B cell (primary cell): ENCODE data around the gene DDX56. TPM values are rescaled to one million over a fixed set of nuclear protein-coding genes. Genes with fewer than 3 reads are reported as not detected.
"Not testable (repeated sequence)": the region's sequence is repeated elsewhere in the genome, so short reads cannot be mapped to it uniquely, and the experiment has no call there.

ENCODE experiments used
- ATAC-seq: fragments of 200-7000 bp; cut with Tn5 transposase; one replicate; pipeline ENCODE4 v1.10.0; 2021; ENCODE audit warnings: low read depth, mild to moderate bottlenecking, moderate number of reproducible peaks, moderate library complexity
- CTCF ChIA-PET: fragments of 350-600 bp; sonication (Branson Sonifier 250); formaldehyde crosslinking; loops from one replicate; lab custom pipeline; 2021; ENCODE audit warnings: antibody characterized with exemption, inconsistent platforms; lab: Charles Lee
- POLR2A ChIA-PET: fragments of 350-600 bp; sonication (Branson Sonifier 250); formaldehyde crosslinking; loops from one replicate; lab custom pipeline; 2021; ENCODE audit warnings: antibody characterized with exemption; lab: Charles Lee
- DNase-seq: peaks from one replicate; pipeline ENCODE4 v3.0.0; 2013
- H2AFZ ChIP-seq: 2 replicates; pipeline ENCODE4 v1.6.1; 2012; ENCODE audit warnings: mild to moderate bottlenecking, low read depth, low read length; ENCODE audit not compliant: insufficient read depth, poor library complexity, severe bottlenecking
- H3K27ac ChIP-seq, 2 donors: 1 replicate in 1 of 2; 2 replicates in 1 of 2; pipeline ENCODE4 v1.5.1; 2012 to 2013; ENCODE audit warnings: low read length in 2 of 2, mild to moderate bottlenecking in 2 of 2, moderate library complexity in 1 of 2
- H3K27me3 ChIP-seq, 4 experiments: fragments of 200-600 bp in 1 of 4; sonication (generic) in 1 of 4; replicated peaks in 1 of 4; 1 replicate in 2 of 4; 2 replicates in 2 of 4; pipeline versions ENCODE4 v1.6.1 to v1.7.0; 2013 to 2016; ENCODE audit warnings: low read length in 3 of 4, mild to moderate bottlenecking in 2 of 4, mixed read lengths in 1 of 4, moderate library complexity in 1 of 4; ENCODE audit not compliant: insufficient read depth in 4 of 4, control insufficient read depth in 3 of 4; ENCODE audit errors: control extremely low read depth in 1 of 4
- H3K36me3 ChIP-seq, 2 experiments: replicated peaks in 1 of 2; 1 replicate in 1 of 2; 2 replicates in 1 of 2; pipeline versions ENCODE4 v1.6.1 to v1.7.1; 2013; ENCODE audit warnings: low read length in 1 of 2; ENCODE audit not compliant: insufficient read depth in 2 of 2, control insufficient read depth in 1 of 2; ENCODE audit errors: control extremely low read depth in 1 of 2, extremely low read depth in 1 of 2
- H3K4me1 ChIP-seq, 2 donors: fragments of 200-600 bp in 1 of 2; sonication (generic) in 1 of 2; 1 replicate in 1 of 2; 2 replicates in 1 of 2; pipeline versions ENCODE4 v1.5.1 to v1.6.1; 2013 to 2017; ENCODE audit warnings: low read length in 2 of 2; ENCODE audit not compliant: control insufficient read depth in 2 of 2, insufficient read depth in 2 of 2
- H3K4me2 ChIP-seq: replicated peaks from 2 replicates; pipeline ENCODE3; 2012; ENCODE audit warnings: mild to moderate bottlenecking, low read depth, low read length; ENCODE audit not compliant: poor library complexity, severe bottlenecking
- H3K4me3 ChIP-seq, 5 experiments: fragments of 200-600 bp in 1 of 5; sonication (generic) in 1 of 5; 1 replicate in 3 of 5; 2 replicates in 2 of 5; pipeline versions ENCODE4 v1.5.1 to v1.7.0; 2011 to 2016; ENCODE audit warnings: low read length in 4 of 5, mild to moderate bottlenecking in 4 of 5, low read depth in 2 of 5, control low read depth in 1 of 5, moderate library complexity in 1 of 5; ENCODE audit not compliant: insufficient read depth in 1 of 5; ENCODE audit errors: control extremely low read depth in 1 of 5, extremely low read depth in 1 of 5
- H3K79me2 ChIP-seq: fragments of 200-600 bp; sonication (generic); one replicate; pipeline ENCODE4 v1.6.0; 2016; ENCODE audit warnings: low read length; ENCODE audit not compliant: control insufficient read depth, insufficient read depth
- H3K9ac ChIP-seq: fragments of 200-600 bp; sonication (generic); 2 replicates; pipeline ENCODE4 v1.6.1; 2017; ENCODE audit warnings: mild to moderate bottlenecking, low read length, moderate library complexity
- H3K9me3 ChIP-seq, 3 donors: one replicate each; pipeline versions ENCODE4 v1.6.1 to v1.7.1; 2013; ENCODE audit warnings: low read length in 2 of 3; ENCODE audit not compliant: control insufficient read depth in 2 of 3, insufficient read depth in 1 of 3; ENCODE audit errors: control extremely low read depth in 1 of 3
- H4K20me1 ChIP-seq: 2 replicates; pipeline ENCODE4 v1.6.0; 2012; ENCODE audit warnings: mild to moderate bottlenecking, low read length; ENCODE audit not compliant: insufficient read depth, control insufficient read depth, poor library complexity, severe bottlenecking
- H3K27ac Mint-ChIP-seq: one replicate; pipeline ENCODE4 v1.8.0; 2021; ENCODE audit warnings: mixed read lengths
- H3K27me3 Mint-ChIP-seq: one replicate; pipeline ENCODE4 v1.8.0; 2021; ENCODE audit warnings: mixed read lengths
- H3K4me1 Mint-ChIP-seq: one replicate; pipeline ENCODE4 v1.8.0; 2021; ENCODE audit warnings: mixed read lengths
- H3K4me3 Mint-ChIP-seq: one replicate; pipeline ENCODE4 v1.8.0; 2021; ENCODE audit warnings: mixed read lengths
- H3K9me3 Mint-ChIP-seq: one replicate; pipeline ENCODE4 v1.8.0; 2022; ENCODE audit warnings: mixed read lengths; ENCODE audit not compliant: insufficient read depth
- EZH2 ChIP-seq: IDR thresholded peaks from 2 replicates; pipeline ENCODE4 v1.6.1; 2012; ENCODE audit warnings: borderline replicate concordance, low read depth, mild to moderate bottlenecking, moderate library complexity, low read length; ENCODE audit not compliant: insufficient read depth, poor library complexity, severe bottlenecking
- WGBS: methylation state at CpG from one replicate; pipeline ENCODE4 v1.1.5; 2013; ENCODE audit warnings: missing lambda C conversion rate; ENCODE audit not compliant: insufficient coverage; 5-methylcytosine and 5-hydroxymethylcytosine counted together
- intact Hi-C: fragments of 100-400 bp; cut with micrococcal nuclease; formaldehyde crosslinking; loops from one replicate; pipeline ENCODE4 v1.10.0; 2022
- polyA plus RNA-seq: library from polyadenylated mRNA; depleted of rRNA; stranded (reverse); fragments of >200 nt; gene quantifications from 2 replicates; pipeline ENCODE4 v1.2.3, GENCODE V29; 2012
- total RNA-seq, 2 donors: library from RNA; stranded (reverse); fragments of 120-200 nt in 1 of 2; gene quantifications; 1 replicate in 1 of 2; 2 replicates in 1 of 2; pipeline versions ENCODE4 v1.2.3 to v1.2.4, GENCODE V29; 2013 to 2022
- TF ChIP-seq, protein P1 (sequence below): fragments of 200-600 bp; IDR thresholded peaks from one replicate; pipeline ENCODE4 v1.8.0; 2022; ENCODE audit warnings: antibody characterized with exemption, mild to moderate bottlenecking

Gene DDX56
- total and polyA plus RNA-seq, 2 donors (not counting 1 experiment from before 2014, with no cell fraction given) = 88.2 to 102 TPM

GRCh38 chr7:44555350-44555749, 18.4 kb downstream of the DDX56 start:
- H3K27ac ChIP-seq = no peak overlapping the region
- peaks cover 0 to 4% (median 0%) of the 10 kb centered on the region in 4 experiments for H3K27me3 ChIP-seq
- intact Hi-C loops = no loop called here
- H3K4me3 Mint-ChIP-seq = no peak overlapping the region
- DNase-seq (no peak), ATAC-seq (no peak)
- H3K9me3 ChIP-seq = no peaks in the 10 kb centered on the region
- H3K27ac Mint-ChIP-seq = no peak overlapping the region
- POLR2A ChIA-PET = no interaction called here
- no peak overlapping the region for H3K9ac ChIP-seq
- H3K36me3 ChIP-seq = no peaks in the 10 kb centered on the region
- no peak overlapping the region for H3K4me3 ChIP-seq
- H3K79me2 ChIP-seq = no peaks in the 10 kb centered on the region
- 100% methylated on average over 1 of the region's 2 CpGs for WGBS
- peaks cover 0 to 2% of the 10 kb centered on the region in 2 donors for H3K4me1 ChIP-seq
- H3K9me3 Mint-ChIP-seq = no peaks in the 10 kb centered on the region
- H3K27me3 Mint-ChIP-seq = peaks cover 3% of the 10 kb centered on the region
- no peaks in the 10 kb centered on the region for H4K20me1 ChIP-seq
- TF ChIP-seq, protein P1, sequence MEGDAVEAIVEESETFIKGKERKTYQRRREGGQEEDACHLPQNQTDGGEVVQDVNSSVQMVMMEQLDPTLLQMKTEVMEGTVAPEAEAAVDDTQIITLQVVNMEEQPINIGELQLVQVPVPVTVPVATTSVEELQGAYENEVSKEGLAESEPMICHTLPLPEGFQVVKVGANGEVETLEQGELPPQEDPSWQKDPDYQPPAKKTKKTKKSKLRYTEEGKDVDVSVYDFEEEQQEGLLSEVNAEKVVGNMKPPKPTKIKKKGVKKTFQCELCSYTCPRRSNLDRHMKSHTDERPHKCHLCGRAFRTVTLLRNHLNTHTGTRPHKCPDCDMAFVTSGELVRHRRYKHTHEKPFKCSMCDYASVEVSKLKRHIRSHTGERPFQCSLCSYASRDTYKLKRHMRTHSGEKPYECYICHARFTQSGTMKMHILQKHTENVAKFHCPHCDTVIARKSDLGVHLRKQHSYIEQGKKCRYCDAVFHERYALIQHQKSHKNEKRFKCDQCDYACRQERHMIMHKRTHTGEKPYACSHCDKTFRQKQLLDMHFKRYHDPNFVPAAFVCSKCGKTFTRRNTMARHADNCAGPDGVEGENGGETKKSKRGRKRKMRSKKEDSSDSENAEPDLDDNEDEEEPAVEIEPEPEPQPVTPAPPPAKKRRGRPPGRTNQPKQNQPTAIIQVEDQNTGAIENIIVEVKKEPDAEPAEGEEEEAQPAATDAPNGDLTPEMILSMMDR = no peak
- TF ChIP-seq EZH2 = no peak
- H3K4me1 Mint-ChIP-seq = no peaks in the 10 kb centered on the region
- no peak overlapping the region for H2AFZ ChIP-seq
- CTCF ChIA-PET = interaction anchor here (1.4 kb wide), 1 partner anchor 10 kb away, joined by 4 read pairs; no protein-coding TSS in a partner anchor
- no peak overlapping the region for H3K4me2 ChIP-seq

DNA sequence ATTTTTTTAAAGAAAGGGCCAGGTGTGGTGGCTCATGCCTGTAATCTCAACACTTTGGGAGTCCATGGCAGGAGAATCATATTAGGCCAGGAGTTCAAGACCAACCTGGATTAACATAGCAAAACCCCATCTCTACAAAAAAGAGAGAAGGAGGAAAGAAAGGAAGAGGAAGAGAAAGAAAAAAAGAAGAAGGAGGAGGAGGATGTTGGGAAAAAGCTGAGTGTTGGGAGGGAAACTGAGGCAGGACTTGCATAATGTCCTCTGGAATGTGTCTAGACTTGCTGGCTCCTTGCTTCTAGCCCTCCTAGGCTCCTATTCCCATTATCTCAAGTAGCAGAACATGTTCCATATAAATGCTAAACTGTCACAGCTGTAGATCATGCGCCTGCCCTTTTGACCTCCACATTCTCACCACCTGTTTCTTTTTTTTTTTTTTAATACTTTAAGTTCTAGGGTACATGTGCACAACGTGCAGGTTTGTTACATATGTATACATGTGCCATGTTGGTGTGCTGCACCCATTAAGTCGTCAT, 21.2 kb downstream of the DDX56 start:
- H4K20me1 ChIP-seq, H3K4me1 ChIP-seq, intact Hi-C loops, H3K4me3 ChIP-seq, H3K79me2 ChIP-seq, H3K9me3 Mint-ChIP-seq, H3K9me3 ChIP-seq, H3K4me1 Mint-ChIP-seq, H3K9ac ChIP-seq, H2AFZ ChIP-seq, H3K4me2 ChIP-seq, H3K4me3 Mint-ChIP-seq, H3K27me3 ChIP-seq, H3K27ac Mint-ChIP-seq, H3K27ac ChIP-seq, H3K36me3 ChIP-seq, ATAC-seq, POLR2A ChIA-PET, DNase-seq: not testable (repeated sequence)
- CTCF ChIA-PET = interaction anchor here (1.0 kb wide), 1 partner anchor 8 kb away, joined by 5 read pairs; no protein-coding TSS in a partner anchor
- peaks cover 10% of the 10 kb centered on the region for H3K27me3 Mint-ChIP-seq
- no CpG with 5 or more reads among the region's 3 CpGs for WGBS
